Fibroblast of lung (primary cell): ENCODE results near the gene ZBTB7C. TPM values are rescaled to one million over a fixed set of nuclear protein-coding genes. Genes with fewer than 3 reads are reported as not detected.

Experiments
- DNase-seq, 2 donors: peaks; one replicate each; pipeline versions ENCODE4 v3.0.0 to v3.0.0-alpha.2; 2010; ENCODE audit warnings: low read depth in 2 of 2
- H2AFZ ChIP-seq: 2 replicates; pipeline ENCODE4 v1.5.1; 2012; ENCODE audit warnings: low read length, control low read depth, inconsistent platforms
- H3K27ac ChIP-seq: 2 replicates; pipeline ENCODE4 v1.5.1; 2011; ENCODE audit warnings: low read length, control low read depth; ENCODE audit not compliant: insufficient read depth
- H3K27me3 ChIP-seq: 2 replicates; pipeline ENCODE4 v1.5.1; 2011; ENCODE audit warnings: mild to moderate bottlenecking, low read length; ENCODE audit not compliant: control insufficient read depth, insufficient read depth
- H3K36me3 ChIP-seq: 2 replicates; pipeline ENCODE4 v1.5.1; 2011; ENCODE audit warnings: low read length; ENCODE audit not compliant: control insufficient read depth, insufficient read depth
- H3K4me1 ChIP-seq: 2 replicates; pipeline ENCODE4 v1.5.1; 2011; ENCODE audit warnings: low read length; ENCODE audit not compliant: control insufficient read depth, insufficient read depth; ENCODE audit errors: extremely low read depth
- H3K4me2 ChIP-seq: 2 replicates; pipeline ENCODE4 v1.5.1; 2011; ENCODE audit warnings: low read length, control low read depth; ENCODE audit not compliant: insufficient read depth; ENCODE audit errors: extremely low read depth
- H3K4me3 ChIP-seq, 4 experiments: fragments of 200-600 bp in 1 of 4; sonication (generic) in 1 of 4; replicated peaks in 1 of 4; 2 replicates each; pipeline ENCODE4 v1.5.1; 2011 to 2016; ENCODE audit warnings: low read length in 4 of 4, low read depth in 3 of 4, mild to moderate bottlenecking in 3 of 4, control low read depth in 2 of 4, inconsistent platforms in 1 of 4, mixed read lengths in 1 of 4; ENCODE audit not compliant: insufficient read depth in 1 of 4; ENCODE audit errors: control extremely low read depth in 1 of 4
- H3K79me2 ChIP-seq: 2 replicates; pipeline ENCODE4 v1.5.1; 2012; ENCODE audit warnings: mild to moderate bottlenecking, low read length, inconsistent platforms; ENCODE audit not compliant: control insufficient read depth, insufficient read depth
- H3K9ac ChIP-seq: 2 replicates; pipeline ENCODE4 v1.5.1; 2011; ENCODE audit warnings: mild to moderate bottlenecking, low read length, control low read depth; ENCODE audit not compliant: insufficient read depth
- H3K9me3 ChIP-seq: 2 replicates; pipeline ENCODE4 v1.5.1; 2012; ENCODE audit warnings: low read depth, low read length; ENCODE audit not compliant: control insufficient read depth, insufficient read depth
- H4K20me1 ChIP-seq: 2 replicates; pipeline ENCODE4 v1.5.1; 2011; ENCODE audit warnings: low read length; ENCODE audit not compliant: control insufficient read depth, insufficient read depth; ENCODE audit errors: extremely low read depth
- CTCF ChIP-seq, 2 donors: IDR thresholded peaks in 1 of 2; conservative IDR thresholded peaks in 1 of 2; 1 replicate in 1 of 2; 2 replicates in 1 of 2; pipeline ENCODE4 v1.5.1; 2011 to 2012; ENCODE audit warnings: low read length in 2 of 2, control low read depth in 1 of 2, inconsistent platforms in 1 of 2, low read depth in 1 of 2, mild to moderate bottlenecking in 1 of 2
- EZH2 ChIP-seq: IDR thresholded peaks from 2 replicates; pipeline ENCODE4 v1.5.1; 2012; ENCODE audit warnings: low read length, control low read depth, mild to moderate bottlenecking; ENCODE audit errors: missing control alignments
- polyA plus RNA-seq, 2 donors: library from polyadenylated mRNA; depleted of rRNA in 1 of 2; stranded (reverse) in 1 of 2; unstranded in 1 of 2; fragments of >200 nt; gene quantifications; 2 replicates each; pipeline ENCODE4 v1.2.1, GENCODE V29; 2011 to 2012; ENCODE audit warnings: missing spikeins in 1 of 2
- total RNA-seq: library from RNA; depleted of rRNA; stranded (reverse); fragments of >200 nt; gene quantifications from 2 replicates; pipeline ENCODE4 v1.2.1, GENCODE V29; 2014

The ZBTB7C gene
- total and polyA plus RNA-seq, 2 donors (not counting 1 experiment from before 2014, with no cell fraction given) = 0.19 to 0.33 TPM

- Histone ChIP-seq H3K4me3 (no peak overlapping the region), H3K4me1 (no peaks in the 10 kb centered on the region), H3K36me3 (no peaks in the 10 kb centered on the region), H3K79me2 (no peaks in the 10 kb centered on the region), H3K9ac (no peak overlapping the region), H4K20me1 (no peaks in the 10 kb centered on the region), H3K27me3 (no peaks in the 10 kb centered on the region), H3K27ac (no peak overlapping the region), H2AFZ (no peak overlapping the region), H3K4me2 (no peak overlapping the region), H3K9me3 (no peaks in the 10 kb centered on the region)
- TF ChIP-seq CTCF (conservative IDR thresholded peaks at IDR 0.05 in 1 of 2, IDR thresholded peaks at IDR 0.05 in 1 of 2; ENCODE audit: low read depth in 1 of 2, low read length in 2 of 2) = no peak
- TF ChIP-seq EZH2 = no peak
- no peak for DNase-seq
These were observed 423.3 kb downstream of the ZBTB7C start for GRCh38 chr18:47985866-47986265.

DNA sequence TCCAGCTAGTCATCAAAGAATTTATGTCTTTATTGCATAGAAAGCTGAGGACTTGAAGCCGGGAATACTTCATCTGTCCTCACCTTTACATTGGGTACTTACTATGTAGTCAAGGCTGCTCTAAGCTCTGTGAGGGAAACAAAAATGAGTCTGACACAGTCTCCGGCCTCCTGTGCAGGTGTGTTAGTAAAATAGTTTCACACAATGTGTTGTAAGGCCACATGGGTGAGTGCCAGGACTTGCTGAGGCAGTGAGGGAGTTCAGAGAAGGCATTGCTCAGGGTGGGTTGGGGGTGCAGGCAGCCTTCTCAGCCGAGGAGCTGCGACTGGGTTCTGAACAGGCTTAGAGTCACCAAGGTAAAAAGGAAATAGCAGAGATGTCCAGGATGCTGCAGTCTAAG is 424.2 kb downstream of the ZBTB7C start:
- H3K27me3 ChIP-seq = no peaks in the 10 kb centered on the region
- H3K4me1 ChIP-seq = no peaks in the 10 kb centered on the region
- DNase-seq = no peak
- no peaks in the 10 kb centered on the region for H3K9me3 ChIP-seq
- H3K36me3 ChIP-seq = no peaks in the 10 kb centered on the region
- H2AFZ ChIP-seq = no peak overlapping the region
- H3K27ac ChIP-seq = no peak overlapping the region
- no peak overlapping the region for H3K4me2 ChIP-seq
- TF ChIP-seq CTCF (conservative IDR thresholded peaks at IDR 0.05 in 1 of 2, IDR thresholded peaks at IDR 0.05 in 1 of 2; ENCODE audit: low read depth in 1 of 2, low read length in 2 of 2) (no peak), EZH2 (no peak)
- no peak overlapping the region for H3K4me3 ChIP-seq
- no peaks in the 10 kb centered on the region for H3K79me2 ChIP-seq
- no peaks in the 10 kb centered on the region for H4K20me1 ChIP-seq
- H3K9ac ChIP-seq = no peak overlapping the region

DNA sequence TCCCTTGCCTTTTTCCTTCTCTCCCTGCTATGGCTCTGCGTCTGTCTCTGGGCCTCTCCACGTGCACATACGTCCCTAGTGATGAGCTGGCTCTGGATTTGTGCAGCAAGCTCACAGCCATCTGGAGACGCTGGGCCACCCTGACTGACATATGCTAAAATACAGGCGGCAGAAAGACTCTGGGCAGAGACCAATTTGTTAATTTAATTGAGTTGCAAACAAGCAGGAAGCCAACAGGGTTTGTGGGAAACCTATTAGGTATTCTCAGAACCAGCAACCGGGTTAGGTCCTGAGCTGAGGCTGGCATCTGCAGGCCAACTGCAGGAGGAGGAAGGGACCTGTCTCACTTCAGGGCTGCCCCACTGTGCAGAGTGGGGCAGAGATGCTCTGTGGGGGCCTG is 425.2 kb downstream of the ZBTB7C start:
- Histone ChIP-seq H4K20me1 (no peaks in the 10 kb centered on the region), H3K4me2 (no peak overlapping the region), H2AFZ (no peak overlapping the region), H3K4me1 (no peaks in the 10 kb centered on the region), H3K9ac (no peak overlapping the region), H3K4me3 (no peak overlapping the region), H3K27me3 (no peaks in the 10 kb centered on the region), H3K9me3 (no peaks in the 10 kb centered on the region), H3K79me2 (no peaks in the 10 kb centered on the region), H3K27ac (no peak overlapping the region), H3K36me3 (no peaks in the 10 kb centered on the region)
- TF ChIP-seq EZH2 (no peak), CTCF (conservative IDR thresholded peaks at IDR 0.05 in 1 of 2, IDR thresholded peaks at IDR 0.05 in 1 of 2; ENCODE audit: low read depth in 1 of 2, low read length in 2 of 2) (no peak)
- DNase-seq = no peak
